Adipose tissue (tissue), 3 donors: ENCODE data around the gene CTU2. TPM values are rescaled to one million over a fixed set of nuclear protein-coding genes. Genes with fewer than 3 reads are reported as not detected.

Source experiments
- H3K27ac ChIP-seq: one replicate; pipeline ENCODE4 v1.5.1; 2013; ENCODE audit warnings: low read depth, low read length
- WGBS, 3 donors: extraction: QIAGEN DNeasy Blood & Tissue Kit; methylation state at CpG; one replicate each; pipeline ENCODE4 v1.1.7; 2013; 5-methylcytosine and 5-hydroxymethylcytosine counted together
- polyA plus RNA-seq, 3 donors: library from polyadenylated mRNA; stranded (reverse); fragments of 200-250 nt; gene quantifications; one replicate each; pipeline ENCODE4 v1.2.3, GENCODE V29; 2013
- donor health status: healthy with polysubstance abuse.
- donor health status: Bipolar disorder and iron deficiency.
- donor health status: healthy.

The CTU2 gene
- polyA plus RNA-seq, 3 donors: 9.5 to 19.3 (median 17.3) TPM

DNA sequence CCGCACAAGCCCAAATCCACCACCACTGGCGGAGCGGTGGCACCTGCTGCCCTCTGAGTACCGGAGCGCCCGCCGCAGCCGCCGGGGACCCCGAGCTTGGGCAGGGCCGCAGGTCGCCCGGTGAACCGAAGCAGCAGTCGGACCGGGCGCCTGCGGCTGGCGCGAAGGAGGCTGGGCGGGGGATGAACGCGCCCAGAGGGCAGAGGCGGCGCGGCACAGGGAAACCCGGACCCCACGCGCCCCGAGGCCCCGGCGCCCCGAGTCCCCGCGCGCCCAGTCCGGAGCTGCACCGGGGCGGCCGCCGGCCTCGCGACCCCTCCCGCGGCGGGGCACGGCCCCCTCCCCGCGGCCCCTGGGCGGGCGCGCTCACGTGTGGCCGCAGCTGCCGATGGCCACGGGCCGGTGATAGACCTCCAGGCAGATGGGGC, 488 bp upstream of the CTU2 start:
- no peak overlapping the region for H3K27ac ChIP-seq
- 0% methylated on average over 39 to 57 of the region's 57 CpGs for WGBS, 3 donors

DNA sequence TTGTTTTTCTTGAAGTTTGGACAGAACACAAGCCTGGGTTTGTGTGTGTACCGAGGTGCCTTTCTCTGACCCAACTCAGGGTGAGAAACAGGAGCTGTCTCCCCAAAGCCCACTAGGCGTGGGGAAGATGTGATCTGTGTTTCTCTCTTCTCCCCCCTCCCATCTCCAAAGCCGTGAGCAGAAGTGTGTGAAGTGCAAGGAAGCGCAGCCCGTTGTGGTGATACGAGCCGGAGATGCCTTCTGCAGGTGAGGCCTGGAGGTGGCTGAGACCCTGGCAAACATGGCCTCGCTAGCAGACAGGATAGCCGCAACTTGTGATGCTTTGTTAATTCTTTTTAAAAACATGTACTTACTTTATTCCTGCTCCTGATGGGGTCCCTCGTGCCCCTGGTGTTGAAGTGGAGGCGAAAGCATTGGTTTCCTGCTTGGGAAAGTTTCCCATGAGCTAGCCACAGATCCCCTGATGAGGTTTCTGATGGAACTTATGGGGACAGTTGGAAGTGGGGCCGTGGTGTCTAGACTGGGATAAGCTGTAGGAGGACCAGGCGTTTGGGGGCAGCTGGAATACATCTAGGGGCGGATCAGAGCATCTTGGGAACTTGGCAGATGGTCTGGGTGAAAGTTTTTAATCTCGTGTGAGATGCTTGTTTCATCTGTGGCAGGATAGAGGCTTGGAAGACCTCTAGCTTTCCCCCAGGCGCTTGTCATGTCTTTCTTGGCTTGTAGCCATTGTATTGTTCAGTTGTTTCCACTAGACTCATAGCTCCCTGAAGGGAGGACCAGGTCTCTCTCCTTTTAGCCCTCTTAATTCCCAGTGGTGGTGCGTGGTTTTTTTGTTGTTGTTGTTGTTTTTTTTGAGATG, 893 bp downstream of the CTU2 start:
- 29 to 42% (median 35%) methylated on average over 17 of the region's 17 CpGs for WGBS, 3 donors
- no peak overlapping the region for H3K27ac ChIP-seq

DNA sequence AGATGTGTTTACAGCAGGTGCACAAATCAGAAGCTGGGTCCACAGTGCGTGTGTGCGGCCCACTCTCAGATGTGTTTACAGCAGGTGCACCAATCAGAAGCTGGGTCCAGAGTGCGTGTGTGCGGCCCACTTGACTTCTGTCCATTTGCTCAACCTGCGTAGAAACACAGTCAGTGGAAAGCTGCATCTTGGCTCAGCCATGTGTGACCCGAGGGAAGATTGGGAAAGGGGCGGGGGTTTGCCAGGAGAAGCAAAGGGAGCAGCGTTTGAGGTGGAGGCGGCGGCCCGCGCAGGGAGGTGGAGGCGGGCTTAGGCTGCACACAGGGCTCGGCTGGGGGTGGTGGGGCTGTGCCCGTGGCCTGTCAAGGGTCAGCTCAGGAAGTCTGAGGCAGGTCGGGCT, 4.3 kb downstream of the CTU2 start:
- no peak overlapping the region for H3K27ac ChIP-seq
- 64 to 85% (median 69%) methylated on average over 15 to 16 of the region's 16 CpGs for WGBS, 3 donors

DNA sequence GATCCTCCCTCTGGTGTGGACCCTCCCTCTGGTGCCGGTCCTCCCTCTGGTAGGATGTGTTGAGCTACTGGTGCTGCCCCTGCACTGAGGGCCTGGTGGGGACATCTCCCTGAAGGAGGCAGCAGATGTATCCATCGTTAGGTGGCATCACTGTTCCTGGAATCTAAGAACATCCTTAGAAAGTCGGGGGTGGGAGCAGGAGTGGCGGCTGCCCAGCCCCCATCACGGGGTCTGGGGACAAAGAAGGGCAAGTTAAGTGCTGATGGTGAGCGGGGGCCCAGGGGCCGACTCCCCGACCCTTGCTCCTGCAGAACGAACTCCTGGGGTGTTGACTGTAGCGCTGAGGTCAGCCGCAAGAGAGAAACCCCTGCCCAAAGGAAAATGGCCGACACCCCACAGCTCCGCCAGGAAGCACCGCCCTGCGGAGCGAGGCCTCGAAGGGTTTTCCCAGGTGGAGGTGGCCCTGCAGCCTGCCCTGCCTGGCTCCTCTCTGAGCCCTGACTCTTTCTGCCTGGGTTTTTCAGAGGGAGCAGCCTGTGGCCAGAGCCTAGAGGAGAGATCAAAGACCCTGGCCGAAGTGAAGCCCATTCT, 5.5 kb downstream of the CTU2 start:
- H3K27ac ChIP-seq: no peak overlapping the region
- 72 to 87% (median 79%) methylated on average over 17 to 18 of the region's 18 CpGs for WGBS, 3 donors

DNA sequence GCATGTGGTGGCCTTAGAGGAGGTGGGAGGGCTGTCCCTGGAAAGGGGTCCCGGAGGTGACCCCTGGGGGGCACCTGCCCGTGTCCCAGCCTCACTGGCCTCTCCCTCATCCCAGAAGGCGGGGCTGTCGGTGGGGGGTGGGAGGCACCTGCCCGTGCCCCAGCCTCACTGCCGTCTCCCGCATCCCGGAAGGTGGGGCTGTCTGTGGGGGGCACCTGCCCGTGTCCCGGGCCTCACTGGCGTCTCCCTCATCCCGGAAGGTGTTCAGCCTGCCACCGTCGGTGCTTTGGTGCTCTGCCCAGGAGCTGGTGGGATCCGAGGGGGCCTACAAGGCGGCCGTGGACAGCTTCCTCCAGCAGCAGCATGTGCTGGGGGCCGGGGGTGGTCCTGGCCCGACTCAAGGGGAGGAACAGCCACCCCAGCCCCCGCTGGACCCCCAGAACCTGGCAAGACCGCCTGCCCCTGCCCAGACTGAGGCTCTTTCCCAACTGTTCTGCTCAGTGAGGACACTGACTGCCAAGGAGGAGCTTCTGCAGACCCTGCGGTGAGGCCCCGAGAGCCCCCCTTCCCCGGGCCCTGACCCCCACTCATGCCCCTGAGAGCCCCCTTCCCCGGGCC, 6.2 kb downstream of the CTU2 start:
- H3K27ac ChIP-seq: no peak overlapping the region
- 72 to 86% (median 78%) methylated on average over 23 to 25 of the region's 25 CpGs for WGBS, 3 donors

DNA sequence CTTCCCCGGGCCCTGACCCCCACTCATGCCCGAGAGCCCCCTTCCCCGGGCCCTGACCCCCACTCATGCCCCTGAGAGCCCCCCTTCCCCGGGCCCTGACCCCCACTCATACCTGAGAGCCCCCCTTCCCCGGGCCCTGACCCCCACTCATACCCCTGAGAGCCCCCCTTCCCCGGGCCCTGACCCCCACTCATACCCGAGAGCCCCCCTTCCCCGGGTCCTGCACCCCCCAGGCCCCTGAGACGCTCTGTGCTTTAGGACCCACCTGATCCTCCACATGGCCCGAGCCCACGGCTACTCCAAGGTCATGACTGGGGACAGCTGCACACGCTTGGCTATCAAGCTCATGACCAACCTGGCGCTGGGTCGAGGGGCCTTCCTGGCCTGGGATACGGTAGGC, 6.8 kb downstream of the CTU2 start:
- H3K27ac ChIP-seq: no peak overlapping the region
- WGBS, 3 donors: 74 to 91% (median 86%) methylated on average over 12 to 14 of the region's 15 CpGs

DNA sequence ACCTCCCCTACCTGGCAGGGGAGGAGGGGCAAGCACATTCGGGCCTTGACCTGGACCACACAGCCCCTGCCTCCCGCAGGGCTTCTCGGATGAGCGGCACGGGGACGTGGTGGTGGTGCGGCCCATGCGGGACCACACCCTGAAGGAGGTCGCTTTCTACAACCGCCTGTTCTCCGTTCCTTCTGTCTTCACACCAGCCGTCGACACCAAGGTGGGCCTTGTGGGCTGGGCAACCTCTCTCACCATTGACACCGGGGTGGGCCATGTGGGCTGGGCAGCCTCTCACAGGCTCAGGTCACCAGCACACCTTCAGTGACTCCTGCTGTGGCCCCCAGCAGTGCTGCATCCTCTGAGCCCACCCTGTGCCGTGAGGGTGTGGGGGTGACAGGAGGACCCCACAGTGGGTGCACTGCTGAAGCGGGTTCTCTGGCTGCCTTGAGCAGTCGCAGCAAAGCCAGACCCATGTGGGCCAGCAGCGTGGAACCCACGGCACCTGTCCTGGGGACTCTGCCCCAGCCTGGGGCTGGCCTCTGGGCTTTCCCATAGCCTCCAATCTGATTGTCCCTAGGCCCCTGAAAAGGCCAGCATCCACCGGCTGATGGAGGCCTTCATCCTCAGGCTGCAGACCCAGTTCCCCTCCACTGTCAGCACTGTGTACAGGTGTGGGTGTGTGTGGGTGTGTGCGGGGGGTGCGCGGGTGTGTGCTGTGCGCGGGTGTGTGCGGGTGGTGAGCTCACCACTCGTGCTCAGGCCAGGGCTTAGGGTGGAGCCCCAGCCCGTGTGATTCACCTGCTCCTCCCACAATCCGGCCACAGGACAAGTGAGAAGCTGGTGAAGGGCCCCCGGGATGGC, 7.5 kb downstream of the CTU2 start:
- H3K27ac ChIP-seq: no peak overlapping the region
- WGBS, 3 donors: 89 to 92% (median 90%) methylated on average over 24 to 30 of the region's 30 CpGs

DNA sequence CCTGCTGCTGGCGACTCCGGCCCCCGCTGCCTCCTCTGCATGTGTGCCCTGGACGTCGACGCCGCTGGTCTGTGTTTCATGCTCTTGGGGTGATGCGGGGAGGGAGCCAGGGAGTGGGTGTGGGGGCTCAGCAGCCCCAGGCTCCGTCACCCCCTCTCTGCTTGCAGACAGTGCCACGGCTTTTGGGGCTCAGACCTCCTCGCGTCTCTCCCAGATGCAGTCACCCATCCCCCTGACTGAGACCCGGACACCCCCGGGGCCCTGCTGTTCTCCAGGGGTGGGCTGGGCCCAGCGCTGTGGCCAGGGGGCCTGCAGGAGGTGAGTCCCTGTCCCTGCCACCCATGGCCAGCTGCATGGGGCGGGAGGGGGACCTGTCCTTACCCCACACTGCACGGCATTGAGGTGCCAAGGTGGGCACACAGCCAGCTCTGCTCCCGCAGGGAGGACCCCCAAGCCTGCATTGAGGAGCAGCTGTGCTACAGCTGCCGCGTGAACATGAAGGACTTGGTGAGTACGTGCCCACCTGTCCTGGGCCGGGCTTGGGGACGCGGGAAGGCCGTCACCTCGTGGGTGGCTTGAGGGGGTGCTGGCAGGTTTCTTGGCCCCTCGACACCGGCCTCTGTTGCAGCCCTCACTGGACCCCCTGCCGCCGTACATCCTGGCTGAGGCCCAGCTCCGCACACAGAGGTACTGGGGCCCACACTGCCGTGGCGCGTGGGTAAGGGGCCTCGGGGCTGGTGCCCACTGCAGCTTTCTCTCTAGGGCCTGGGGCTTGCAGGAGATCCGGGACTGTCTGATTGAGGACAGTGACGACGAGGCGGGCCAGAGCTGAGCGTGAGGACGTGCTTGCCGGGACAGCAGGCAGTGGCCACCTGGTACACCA, 8.4 kb downstream of the CTU2 start:
- WGBS, 3 donors: 86 to 91% (median 89%) methylated on average over 41 to 42 of the region's 42 CpGs
- no peak overlapping the region for H3K27ac ChIP-seq

DNA sequence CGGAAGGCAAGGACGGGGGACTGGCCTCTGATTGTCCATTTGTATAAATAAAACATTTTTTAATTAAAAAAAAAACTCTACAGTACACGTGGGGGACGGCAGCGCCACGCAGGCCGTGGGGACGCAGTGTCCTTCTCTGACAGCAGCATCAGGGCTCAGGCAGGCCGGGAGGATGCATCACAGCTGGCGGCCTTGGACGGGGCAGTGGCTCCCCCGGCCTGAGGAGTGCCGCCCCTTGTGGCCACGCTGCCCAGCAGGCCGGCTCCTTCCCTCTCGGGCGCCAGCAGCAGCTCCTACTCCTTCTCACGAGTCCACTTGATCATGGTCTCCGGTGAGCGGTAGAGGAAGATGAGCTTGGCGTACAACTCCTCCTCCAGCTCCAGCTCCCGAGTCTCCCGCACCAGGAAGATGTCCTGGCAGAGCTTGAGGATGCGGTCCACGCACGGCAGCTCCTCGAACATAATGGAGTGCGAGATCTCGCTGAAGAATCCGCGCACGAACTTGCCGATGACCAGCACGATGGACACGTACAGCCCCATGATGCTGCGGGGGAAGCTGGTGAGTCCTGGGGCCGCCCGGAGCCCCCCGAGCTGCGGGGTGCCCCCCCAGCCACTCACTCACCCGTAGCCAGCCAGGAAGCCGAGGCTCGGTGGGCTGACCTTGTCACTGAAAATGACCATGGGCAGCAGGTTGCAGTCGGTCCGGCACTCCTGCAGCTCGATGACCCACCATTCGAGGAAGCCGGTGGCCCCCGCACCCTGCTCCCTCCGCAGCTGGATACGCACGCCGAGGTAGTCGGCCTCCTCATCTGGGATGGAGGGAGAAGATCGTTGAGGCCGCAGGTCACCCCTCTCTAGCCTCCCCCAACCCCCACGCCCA, 9.2 kb downstream of the CTU2 start:
- WGBS, 3 donors: 91 to 93% (median 93%) methylated on average over 57 of the region's 57 CpGs
- H3K27ac ChIP-seq: no peak overlapping the region

DNA sequence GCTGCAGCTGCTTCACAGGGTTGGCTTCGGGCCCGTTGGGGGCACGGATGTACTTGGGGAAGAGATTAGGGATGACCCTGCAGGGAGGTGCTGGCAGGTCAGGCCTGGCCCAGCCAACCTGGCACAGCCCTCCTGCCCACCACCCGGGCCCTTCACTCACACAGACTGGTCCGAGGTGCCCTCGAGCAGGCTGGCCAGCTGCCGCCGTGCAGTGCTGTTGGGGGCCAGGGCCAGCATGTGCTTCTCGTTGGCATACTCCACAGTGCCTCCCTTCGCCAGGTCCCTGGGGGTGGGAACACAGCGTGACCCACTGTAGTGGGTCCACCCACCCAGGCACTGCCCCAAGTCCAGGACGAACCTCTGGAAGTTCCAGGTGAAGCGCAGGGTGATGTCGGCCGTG, 9.9 kb downstream of the CTU2 start:
- H3K27ac ChIP-seq: no peak overlapping the region
- 92 to 95% (median 94%) methylated on average over 15 of the region's 15 CpGs for WGBS, 3 donors

DNA sequence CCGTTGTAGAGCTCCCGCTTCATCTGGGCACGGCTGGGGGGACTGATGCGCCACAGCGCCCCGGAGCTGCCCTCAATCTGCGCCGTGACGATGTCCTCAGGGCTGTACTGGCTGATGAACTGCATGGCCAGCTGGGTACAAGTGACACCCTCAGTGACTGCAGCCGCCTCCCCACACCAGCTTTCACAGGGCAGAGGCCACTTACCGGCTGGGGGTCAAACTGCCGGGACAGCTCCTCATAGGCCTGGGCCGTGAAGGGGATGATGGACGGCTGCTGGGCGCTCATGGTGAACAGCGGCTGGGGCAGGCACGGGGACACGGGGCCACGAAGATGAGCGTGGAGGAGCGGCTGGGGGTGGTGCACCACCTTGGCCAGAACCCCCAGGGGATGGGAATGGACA, 10.3 kb downstream of the CTU2 start:
- WGBS, 3 donors: 97% methylated on average over 21 of the region's 21 CpGs
- no peak overlapping the region for H3K27ac ChIP-seq

DNA sequence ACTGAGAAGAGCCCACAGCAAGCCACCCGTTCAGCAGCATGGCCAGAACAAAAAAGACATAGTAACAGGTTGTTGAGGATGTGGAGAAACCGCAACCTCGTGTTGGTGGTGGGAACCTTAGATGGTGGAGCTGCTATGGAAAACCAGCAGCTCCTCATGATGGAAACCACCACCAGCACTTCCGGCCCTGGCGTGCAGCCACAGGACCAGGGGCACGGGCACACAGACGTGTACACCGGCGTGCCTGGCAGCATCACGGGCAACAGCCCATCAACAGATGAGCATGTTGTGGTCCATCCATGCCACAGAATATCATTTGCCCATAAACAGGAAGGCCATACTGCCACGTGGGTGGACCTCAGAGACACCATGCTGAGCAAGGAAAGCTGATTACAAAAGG, 11.9 kb downstream of the CTU2 start:
- WGBS, 3 donors: 84 to 92% (median 91%) methylated on average over 11 of the region's 11 CpGs
- no peak overlapping the region for H3K27ac ChIP-seq

DNA sequence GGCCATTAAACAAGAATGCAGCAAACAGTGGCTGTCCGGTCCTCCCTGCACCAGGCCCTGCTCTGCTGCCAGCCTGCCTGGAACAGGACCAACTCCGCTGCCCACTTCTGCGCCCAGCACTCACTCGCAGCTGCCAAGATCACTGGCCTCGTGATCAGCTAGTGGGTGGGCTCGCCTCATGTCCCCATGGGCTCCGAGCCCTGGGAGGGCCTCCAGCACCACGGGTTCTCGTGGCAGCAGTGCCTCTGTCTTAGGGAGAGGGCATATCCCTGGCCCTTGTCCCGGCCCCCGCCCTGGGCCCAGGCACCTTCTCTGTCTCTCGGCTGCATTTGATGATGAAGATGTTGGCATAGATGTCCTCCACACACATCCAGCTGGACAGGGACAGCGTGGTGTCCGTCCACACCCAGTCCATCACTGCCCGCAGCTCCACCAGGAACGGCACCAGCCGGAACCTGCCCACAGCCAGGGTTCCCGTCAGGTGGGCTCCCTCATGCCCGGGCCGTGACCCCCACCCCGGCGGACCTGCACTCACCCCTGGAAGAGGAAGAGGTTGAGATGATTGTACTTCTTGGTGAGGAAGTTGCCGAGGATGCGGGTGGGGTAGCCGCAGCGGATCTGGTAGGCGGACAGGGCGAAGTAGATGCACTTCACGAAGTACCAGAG, 13.1 kb downstream of the CTU2 start:
- no peak overlapping the region for H3K27ac ChIP-seq
- 87 to 92% (median 87%) methylated on average over 28 to 29 of the region's 29 CpGs for WGBS, 3 donors

DNA sequence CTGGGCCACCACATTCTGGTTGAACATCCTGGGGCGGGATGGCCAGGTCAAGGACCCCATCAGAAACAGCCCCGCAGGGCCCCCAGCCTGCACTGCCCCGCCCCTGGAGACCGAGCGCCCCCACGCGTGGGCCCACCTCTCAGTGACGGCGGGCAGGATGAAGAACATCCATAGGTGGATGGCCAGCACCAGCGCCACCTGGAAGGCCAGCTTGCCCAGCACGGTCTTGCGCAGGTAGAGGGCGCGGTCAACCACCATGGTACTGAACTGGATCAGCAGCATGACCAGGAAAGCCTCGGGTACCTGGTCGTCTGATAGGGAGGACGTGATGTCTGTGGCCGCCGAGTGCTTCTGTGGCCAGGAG, 13.6 kb downstream of the CTU2 start:
- H3K27ac ChIP-seq: no peak overlapping the region
- 96 to 97% (median 97%) methylated on average over 18 to 19 of the region's 19 CpGs for WGBS, 3 donors

DNA sequence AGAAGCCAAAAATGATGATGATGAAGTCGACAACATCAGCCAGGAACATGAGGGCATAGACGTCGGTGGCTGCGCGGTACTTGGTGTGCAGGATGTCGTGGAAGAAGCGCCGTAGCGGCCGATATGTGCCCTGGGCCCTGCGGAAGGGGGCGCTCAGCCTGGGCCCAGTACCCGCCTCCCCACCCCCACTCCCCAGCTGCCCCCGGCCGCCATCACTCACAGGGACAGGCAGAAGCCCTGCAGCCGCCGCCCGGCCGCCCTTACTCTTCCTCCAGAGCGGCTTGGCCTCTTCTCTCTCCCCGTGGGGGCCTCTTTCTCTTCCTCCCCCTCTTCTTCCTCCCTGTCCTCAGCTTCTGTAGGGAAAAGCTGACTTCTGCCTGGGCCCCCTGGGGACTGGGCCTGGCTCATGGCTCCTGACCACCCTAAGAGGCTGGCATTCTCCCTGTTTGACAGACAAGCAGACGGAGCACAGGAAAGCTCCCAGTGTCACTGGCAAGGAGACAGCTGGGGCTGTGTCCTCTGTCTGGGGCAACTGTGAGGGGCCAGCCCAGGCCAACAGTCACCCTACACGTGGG, 14.2 kb downstream of the CTU2 start:
- 90 to 93% (median 90%) methylated on average over 9 to 23 of the region's 23 CpGs for WGBS, 3 donors
- no peak overlapping the region for H3K27ac ChIP-seq

DNA sequence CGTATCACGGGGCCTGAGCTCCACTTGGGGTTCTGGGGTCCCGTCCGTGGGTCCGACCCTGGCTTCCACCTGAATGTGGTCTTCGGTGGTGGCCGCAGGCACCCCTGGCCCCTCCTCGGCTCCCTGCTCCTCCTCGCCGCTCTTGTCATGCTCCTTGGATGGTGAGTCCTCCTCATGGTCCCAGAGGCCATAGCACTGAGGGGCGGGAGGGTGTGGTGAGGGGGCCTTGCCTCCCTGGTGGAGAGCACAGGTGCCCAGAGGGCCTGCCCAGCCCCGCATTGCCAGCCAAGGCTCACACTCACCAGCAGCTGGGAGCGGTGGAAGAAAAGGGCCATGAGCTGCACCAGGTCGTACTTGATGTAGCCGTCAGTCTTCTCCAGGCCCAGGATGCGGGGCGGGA, 14.9 kb downstream of the CTU2 start:
- no peak overlapping the region for H3K27ac ChIP-seq
- WGBS, 3 donors: 93 to 95% (median 94%) methylated on average over 17 of the region's 17 CpGs
